ENCODE data around the gene MED31.
"Not testable (repeated sequence)": the region's sequence is repeated elsewhere in the genome, so short reads cannot be mapped to it uniquely, and the experiment has no call there.

The MED31 gene

GRCh38 chr17:6651354-6651918, at the start of gene MED31, which contains the start of gene C17orf100:
MED31 (minus strand) TSS chr17:6651605; CDS start chr17:6651528, 77 bp downstream.
C17orf100 (plus strand) TSS chr17:6651762; CDS start chr17:6651914, 152 bp downstream.
- peak; percentile 84 for DNase-seq

- DNase-seq: no peak
Measured at GRCh38 chr17:6700948-6701307, 49.5 kb upstream of the MED31 start.

- no peak for DNase-seq
Measured at GRCh38 chr17:6699997-6700947, 48.9 kb upstream of the MED31 start.

GRCh38 chr17:6698004-6698403, 46.6 kb upstream of the MED31 start:
- DNase-seq: no peak

- no peak for DNase-seq
Measured at GRCh38 chr17:6696906-6697305, 45.5 kb upstream of the MED31 start.

GRCh38 chr17:6695565-6695964, 44.2 kb upstream of the MED31 start:
- no peak for DNase-seq

- DNase-seq: no peak
Measured at GRCh38 chr17:6695051-6695450, 43.6 kb upstream of the MED31 start.

- not testable (repeated sequence) for DNase-seq
Measured at GRCh38 chr17:6691958-6692357, 40.6 kb upstream of the MED31 start.

- no peak for DNase-seq
Measured at GRCh38 chr17:6691546-6691945, 40.1 kb upstream of the MED31 start.

- DNase-seq: no peak
Measured at GRCh38 chr17:6690641-6691040, 39.2 kb upstream of the MED31 start.

- no peak for DNase-seq
Measured at GRCh38 chr17:6688944-6689343, 37.5 kb upstream of the MED31 start.

GRCh38 chr17:6686026-6686425, 34.6 kb upstream of the MED31 start:
- DNase-seq: peak; percentile 5

- DNase-seq: no peak
Measured at GRCh38 chr17:6684881-6685767, 33.7 kb upstream of the MED31 start.

GRCh38 chr17:6684460-6684783, 33.0 kb upstream of the MED31 start:
- no peak for DNase-seq

GRCh38 chr17:6683730-6684459, 32.5 kb upstream of the MED31 start:
- no peak for DNase-seq

- DNase-seq: no peak
Measured at GRCh38 chr17:6683081-6683684, 31.8 kb upstream of the MED31 start.

GRCh38 chr17:6682339-6682738, 30.9 kb upstream of the MED31 start:
- DNase-seq: no peak

GRCh38 chr17:6681671-6682070, 30.3 kb upstream of the MED31 start:
- no peak for DNase-seq

- DNase-seq: no peak
Measured at GRCh38 chr17:6681176-6681575, 29.8 kb upstream of the MED31 start.

- no peak for DNase-seq
Measured at GRCh38 chr17:6679241-6679640, 27.8 kb upstream of the MED31 start.

GRCh38 chr17:6677946-6678345, 26.5 kb upstream of the MED31 start:
- DNase-seq: no peak

GRCh38 chr17:6677158-6677831, 25.9 kb upstream of the MED31 start:
- no peak for DNase-seq

Measured in NCI-H2029 (cell line).